Left renal pelvis (tissue), 4 donors: ENCODE results near the gene COLEC11. TPM values are rescaled to one million over a fixed set of nuclear protein-coding genes. Genes with fewer than 3 reads are reported as not detected.
"Not testable (repeated sequence)": the region's sequence is repeated elsewhere in the genome, so short reads cannot be mapped to it uniquely, and the experiment has no call there.

Experiments used
- DNase-seq, 4 donors: peaks; one replicate each; pipeline ENCODE4 v3.0.0-alpha.2; 2013; ENCODE audit warnings: low read depth in 4 of 4, low spot score in 3 of 4
- polyA plus RNA-seq, 4 donors: library from polyadenylated mRNA; unstranded; fragments of 120-200 nt; gene quantifications; one replicate each; pipeline ENCODE4 v1.2.1, GENCODE V29; 2013; ENCODE audit not compliant: insufficient read length in 4 of 4

COLEC11 gene
- polyA plus RNA-seq, 4 donors = 0.72 to 3.1 (median 1.5) TPM

GRCh38 chr2:3619661-3620060 is 24.7 kb downstream of the COLEC11 start:
- DNase-seq = not testable (repeated sequence)

DNA sequence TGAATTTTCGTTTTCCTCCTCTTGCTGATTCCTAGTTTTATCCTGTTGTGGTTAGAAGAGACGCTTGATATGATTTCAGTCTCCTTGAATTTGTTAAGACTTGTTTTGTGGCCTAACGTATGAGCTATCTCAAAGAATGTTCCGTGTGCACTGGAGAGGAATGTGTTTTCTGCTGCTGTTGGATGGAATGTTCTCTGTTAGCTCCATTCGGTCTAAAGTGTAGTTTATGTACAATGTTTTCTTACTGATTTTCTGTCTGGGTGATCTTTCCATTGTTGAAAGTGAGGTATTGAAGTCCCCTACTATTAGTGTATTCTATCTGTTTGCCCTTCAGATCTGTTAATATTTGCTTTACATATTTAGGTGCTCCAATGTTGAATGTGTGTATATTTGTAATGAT is 25.9 kb downstream of the COLEC11 start:
- DNase-seq = no peak

DNA sequence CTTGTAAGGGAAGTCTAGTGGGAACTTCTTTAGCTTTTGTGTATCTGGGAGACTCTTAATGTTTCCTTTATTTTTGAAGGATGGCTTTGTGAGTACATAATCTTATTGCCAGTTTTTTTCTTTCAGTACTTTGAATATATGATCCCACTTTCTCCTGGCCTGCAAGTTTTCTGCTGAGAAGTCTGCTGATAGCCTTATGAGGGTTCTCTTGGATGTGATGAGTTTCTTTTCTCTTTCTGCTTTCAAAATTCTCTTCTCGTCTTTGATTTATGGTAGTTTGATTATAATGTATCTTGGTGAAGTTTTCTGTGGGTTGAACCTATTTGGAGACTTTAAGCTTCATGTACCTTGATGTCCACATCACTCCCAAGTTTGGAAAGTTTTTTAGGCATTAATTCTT is 28.1 kb downstream of the COLEC11 start:
- DNase-seq = no peak

DNA sequence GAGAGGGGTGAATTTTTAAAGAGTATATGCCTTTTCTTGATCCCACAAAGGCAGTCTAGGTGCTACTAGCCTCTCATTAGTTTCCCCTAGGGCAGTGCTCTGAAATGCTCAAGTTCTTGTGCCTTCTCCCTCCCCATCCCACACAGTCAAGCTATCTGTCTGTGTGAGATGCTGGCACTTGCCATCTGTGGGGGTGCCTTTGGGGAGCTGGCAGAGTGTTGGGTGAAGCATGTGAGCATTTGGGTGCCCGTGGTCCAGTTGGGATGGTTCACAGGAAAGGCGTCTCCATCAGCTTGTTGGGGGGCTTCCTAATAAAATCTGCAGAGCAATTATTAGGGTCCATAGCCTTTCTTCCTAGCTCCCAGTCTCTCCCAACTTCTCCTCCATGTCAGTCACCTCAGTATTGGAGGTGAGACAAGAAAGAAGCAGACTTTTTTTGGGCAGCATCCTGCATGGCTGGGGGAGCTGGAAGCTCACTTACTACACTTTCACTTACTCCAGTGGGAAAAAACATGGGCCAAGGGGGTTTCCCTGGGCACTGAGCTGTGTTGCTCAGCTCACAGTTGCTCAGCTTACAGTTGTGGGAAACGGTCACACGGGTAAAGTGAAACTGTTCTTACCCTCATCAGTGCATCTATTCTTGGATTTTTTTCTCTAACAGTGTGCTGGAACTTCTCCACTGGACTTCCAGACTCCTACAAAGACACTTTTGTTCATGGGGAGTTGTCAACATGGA is 29.3 kb downstream of the COLEC11 start:
- DNase-seq = no peak

- no peak for DNase-seq
Observed at GRCh38 chr2:3625186-3625585, 30.3 kb downstream of the COLEC11 start.

DNA sequence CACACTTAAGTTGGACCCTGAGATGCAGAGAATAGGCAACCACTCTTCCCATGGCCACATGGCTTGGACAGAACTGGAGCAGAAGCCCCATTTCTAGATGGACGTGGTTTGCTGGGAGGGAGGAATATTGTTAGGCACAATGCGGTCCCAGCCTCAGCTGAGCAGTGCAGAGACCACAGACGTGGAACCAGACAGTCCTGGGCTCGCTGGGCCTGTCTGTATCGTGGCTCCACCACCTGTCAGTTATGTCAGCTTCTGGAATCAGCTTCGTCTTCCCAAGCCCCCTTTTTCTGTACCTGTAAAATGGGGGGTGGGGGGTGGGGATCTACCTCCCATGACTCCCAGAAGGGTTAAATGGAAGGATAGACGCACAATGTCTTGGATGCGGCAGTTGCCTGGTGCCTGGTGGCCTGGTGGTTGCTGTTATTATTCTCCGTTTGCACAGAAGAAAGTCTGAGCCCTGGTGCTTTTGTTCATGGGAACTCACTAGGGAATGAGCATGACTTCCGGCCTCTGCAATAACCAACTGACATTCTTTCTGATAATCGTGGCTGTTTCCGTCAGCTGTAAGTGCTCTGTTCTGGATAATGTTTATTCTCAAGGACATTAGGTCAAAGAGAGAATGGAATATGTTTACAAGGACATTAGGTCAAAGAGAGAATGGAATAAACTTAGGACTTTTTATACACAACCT is 31.4 kb downstream of the COLEC11 start:
- peak in 2 of 4 donors; percentile 20 to 41 for DNase-seq

GRCh38 chr2:3626812-3627499 is 32.0 kb downstream of the COLEC11 start:
- no peak for DNase-seq

- no peak for DNase-seq
Observed at GRCh38 chr2:3627500-3628100, 32.7 kb downstream of the COLEC11 start.

DNA sequence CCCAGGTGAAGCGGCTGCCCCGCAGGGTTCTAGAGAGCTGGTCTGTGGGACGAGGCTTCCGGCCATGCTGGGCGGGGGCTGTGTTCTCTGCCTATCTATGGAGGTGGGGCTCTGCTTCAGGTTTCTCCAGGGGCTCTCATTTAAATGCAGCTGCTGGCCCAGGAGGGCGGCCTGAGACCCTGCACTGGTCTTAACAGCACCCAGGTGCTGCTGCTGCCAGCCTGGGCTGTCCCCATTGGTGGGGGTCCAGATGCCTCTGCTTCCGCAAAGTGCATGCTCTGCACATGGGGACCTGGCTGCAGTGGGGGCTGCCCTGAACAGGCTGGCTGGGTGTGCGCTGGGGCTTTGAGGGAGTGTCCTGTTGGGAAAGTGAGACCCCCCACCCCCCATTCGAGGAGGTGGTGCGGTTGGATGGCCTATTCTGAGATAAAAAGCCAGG is 33.3 kb downstream of the COLEC11 start:
- DNase-seq = no peak

GRCh38 chr2:3628800-3629199 is 33.9 kb downstream of the COLEC11 start:
- DNase-seq = no peak

DNA sequence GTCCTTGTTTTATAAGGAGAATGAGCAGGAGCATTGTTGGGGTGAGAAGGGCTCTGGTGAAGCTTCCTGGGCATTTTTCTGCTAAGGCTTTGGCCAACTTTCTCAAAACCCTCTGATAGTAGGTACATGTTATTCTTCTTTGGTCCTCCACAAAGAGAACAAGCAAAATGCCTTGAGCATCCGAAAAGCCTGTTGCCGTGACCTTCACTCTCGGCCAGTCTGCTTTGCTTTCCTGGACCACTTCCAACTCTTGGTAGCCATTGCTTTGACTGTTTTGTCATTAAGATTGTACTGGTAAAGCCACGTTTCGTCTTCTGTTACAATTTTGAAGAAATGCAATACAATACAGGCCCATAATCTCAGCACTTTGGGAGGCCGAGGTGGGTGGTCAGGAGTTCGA is 35.7 kb downstream of the COLEC11 start:
- no peak for DNase-seq

GRCh38 chr2:3631161-3631850 is 36.4 kb downstream of the COLEC11 start:
- DNase-seq = no peak

- DNase-seq = no peak
Observed at GRCh38 chr2:3631851-3632659, 37.1 kb downstream of the COLEC11 start.

DNA sequence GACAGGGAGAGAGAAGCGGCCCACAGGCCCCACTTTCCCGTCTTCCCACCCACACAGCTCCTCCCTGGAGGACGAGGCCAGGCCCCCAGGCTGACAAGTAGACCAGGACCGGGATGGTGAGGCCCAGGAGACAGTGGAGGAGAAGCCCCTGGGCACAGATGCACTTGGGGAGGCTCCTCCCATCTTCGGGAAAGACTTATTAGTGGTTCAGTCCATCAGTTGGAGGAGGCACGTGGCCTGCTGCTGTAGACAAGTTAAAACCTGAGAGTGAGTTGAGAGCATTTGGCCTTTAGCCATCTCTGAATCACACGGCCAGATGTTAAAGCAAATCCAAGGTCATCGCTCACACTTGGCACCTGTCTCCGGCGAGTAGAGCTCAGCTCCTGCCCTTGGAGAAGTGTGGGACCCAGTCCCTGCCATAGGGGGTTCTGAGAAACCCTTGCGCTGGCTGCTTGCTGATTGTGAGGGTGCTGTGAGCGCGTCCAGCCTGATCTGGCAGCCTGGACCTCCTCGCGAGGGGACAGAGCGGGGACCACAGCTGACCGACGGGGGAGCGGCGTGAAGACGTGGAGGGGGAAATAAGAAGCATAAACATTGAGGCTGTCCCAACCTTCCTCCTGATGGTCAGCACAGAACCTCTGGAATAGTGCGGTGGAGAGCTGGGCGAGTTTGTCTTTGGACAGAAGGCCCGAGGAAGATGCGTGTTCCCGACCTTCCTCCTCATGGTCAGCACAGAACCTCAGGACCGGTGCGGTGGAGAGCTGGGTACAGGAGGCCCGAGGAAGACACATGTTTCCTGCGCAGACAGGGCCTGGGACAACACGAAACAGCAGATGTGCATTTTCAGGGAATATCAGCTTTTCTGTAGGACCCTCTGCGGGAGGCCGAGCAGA is 38.4 kb downstream of the COLEC11 start:
- no peak for DNase-seq

DNA sequence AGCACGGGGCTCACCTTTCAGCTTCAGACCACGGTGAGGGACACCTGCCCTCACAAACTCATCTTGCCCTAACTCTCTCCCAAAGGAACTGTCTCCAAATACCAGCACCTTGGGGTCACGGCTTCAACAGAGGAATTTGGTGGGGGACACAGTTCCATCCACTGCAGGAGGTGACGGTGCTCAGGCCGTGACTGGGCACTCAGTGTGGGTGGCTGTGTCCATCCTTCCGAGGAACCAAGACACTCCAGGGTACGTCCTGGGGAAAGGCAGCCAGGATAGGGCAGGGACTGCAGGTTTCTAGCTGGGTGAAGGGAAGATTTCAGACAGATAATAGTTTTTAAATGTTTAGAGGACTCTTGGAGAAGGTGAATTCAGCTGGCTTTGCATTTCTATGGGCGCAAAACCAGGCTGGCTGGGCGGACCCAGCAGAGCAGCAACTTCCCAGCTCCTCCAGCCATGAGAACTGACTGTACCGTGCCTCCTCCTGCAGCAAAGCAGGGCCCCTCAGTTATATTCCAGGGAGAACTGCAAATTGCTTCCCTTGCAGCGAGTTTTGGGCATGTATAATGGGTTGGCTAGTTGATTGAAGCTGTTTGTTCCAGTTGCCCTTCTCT is 39.2 kb downstream of the COLEC11 start:
- DNase-seq = no peak

DNA sequence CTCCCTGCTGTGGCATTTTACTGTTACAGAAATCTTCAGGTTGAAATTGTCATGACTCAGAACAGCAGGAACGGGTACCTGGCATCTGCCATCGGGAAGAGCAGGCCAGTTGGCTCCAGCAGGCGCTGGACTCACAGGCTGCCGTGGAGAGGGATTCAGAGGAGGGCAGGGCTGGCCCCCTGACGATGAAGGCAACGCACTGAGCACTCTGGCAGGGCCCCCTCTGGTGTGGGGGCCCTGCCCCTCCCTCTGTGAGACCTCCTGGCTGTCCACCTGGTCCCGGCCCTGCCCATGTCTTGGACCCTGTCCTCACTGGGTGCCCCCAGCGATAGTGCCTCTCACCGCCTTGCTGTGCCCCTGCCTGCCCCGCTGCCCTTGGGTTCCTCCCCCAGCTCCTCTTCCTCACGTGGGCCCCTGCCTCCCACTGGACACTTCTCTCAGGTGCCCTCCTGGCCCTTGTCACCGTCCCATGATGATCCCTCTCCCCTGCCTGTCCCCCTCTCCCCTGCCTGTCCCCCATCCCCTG is 39.7 kb downstream of the COLEC11 start:
- DNase-seq = no peak

DNA sequence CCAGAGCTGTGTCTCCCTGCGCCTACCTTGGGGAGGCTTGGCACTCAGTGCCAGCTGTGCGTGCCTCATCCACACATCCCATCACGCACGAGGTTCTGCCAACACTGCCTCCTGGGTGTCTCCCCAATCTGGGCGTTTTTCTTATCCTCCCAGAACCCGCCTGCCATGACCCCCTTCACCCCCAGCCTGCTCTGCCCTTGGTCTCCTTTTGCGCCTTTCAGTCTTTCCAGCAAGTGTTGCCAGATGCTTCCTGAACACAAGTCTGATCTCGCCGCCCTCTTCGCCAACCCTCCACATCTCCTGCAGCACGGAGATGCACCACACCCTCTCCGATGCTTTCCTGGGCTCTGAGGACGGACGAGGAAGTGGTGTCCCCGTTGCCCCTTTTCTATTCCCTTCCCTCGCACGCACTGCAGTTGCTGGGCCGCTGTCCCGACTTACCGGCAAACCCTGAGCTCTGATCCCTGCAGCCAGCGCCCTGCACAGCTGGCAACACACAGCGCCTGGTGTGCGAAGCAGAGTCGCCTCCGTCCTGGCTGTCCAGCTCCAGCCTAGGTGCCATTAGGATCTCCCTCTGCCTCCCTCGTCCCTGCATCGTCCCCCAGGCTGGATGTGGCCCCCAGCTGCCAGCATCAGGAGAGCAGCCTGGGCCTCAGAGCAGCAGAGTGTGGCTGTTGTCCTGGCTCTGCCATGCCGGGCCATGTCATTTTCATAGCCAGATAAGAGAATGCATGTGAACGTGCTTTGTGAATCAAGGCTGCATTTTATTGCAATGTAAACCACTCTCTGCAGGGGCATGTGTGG is 40.5 kb downstream of the COLEC11 start:
- no peak for DNase-seq
